SK-N-SH treated with all-trans-retinoic acid at 6 μM for 48 hours (cell line): ENCODE results near the gene CHPF.

ENCODE experiments used
- ATAC-seq: fragments of 200-7000 bp; cut with Tn5 transposase; 3 replicates; pipeline ENCODE4 v1.9.1; 2020; ENCODE audit warnings: mild to moderate bottlenecking, moderate library complexity
- BACH2 ChIP-seq: fragments of 250-450 bp; sonication (Bioruptor Pico); IDR thresholded peaks from 2 replicates; pipeline ENCODE4 v1.9.0; 2021; ENCODE audit warnings: mild to moderate bottlenecking, borderline replicate concordance
- CREB5 ChIP-seq: fragments of 250-450 bp; sonication (Bioruptor Pico); IDR thresholded peaks from 2 replicates; pipeline ENCODE4 v1.5.1; 2020; ENCODE audit warnings: low read depth, mild to moderate bottlenecking, moderate library complexity
- CSDC2 ChIP-seq: fragments of 250-450 bp; sonication (Bioruptor Pico); IDR thresholded peaks from 2 replicates; pipeline ENCODE4 v1.5.0; 2020; ENCODE audit warnings: mild to moderate bottlenecking, moderate library complexity
- ESRRG ChIP-seq: fragments of 250-450 bp; sonication (Bioruptor Pico); IDR thresholded peaks from 2 replicates; pipeline ENCODE4 v1.6.1; 2021; ENCODE audit warnings: mild to moderate bottlenecking
- GLIS3 ChIP-seq: fragments of 250-450 bp; sonication (Bioruptor Pico); IDR thresholded peaks from 2 replicates; pipeline ENCODE4 v1.5.0; 2020; ENCODE audit warnings: mild to moderate bottlenecking, moderate library complexity
- ISL1 ChIP-seq: fragments of 250-450 bp; sonication (Bioruptor Pico); IDR thresholded peaks from 2 replicates; pipeline ENCODE4 v2.1.2; 2022; ENCODE audit warnings: mild to moderate bottlenecking, moderate library complexity
- OSR1 ChIP-seq: fragments of 250-450 bp; sonication (Bioruptor Pico); IDR thresholded peaks from 2 replicates; pipeline ENCODE4 v1.8.0; 2022; ENCODE audit warnings: moderate library complexity, mild to moderate bottlenecking, inconsistent platforms
- PATZ1 ChIP-seq: fragments of 250-450 bp; sonication (Bioruptor Pico); IDR thresholded peaks from 2 replicates; pipeline ENCODE4 v1.8.0; 2020; ENCODE audit warnings: mild to moderate bottlenecking, moderate library complexity, borderline replicate concordance
- POU6F1 ChIP-seq: fragments of 250-450 bp; sonication (Bioruptor Pico); IDR thresholded peaks from 2 replicates; pipeline ENCODE4 v1.8.0; 2021; ENCODE audit warnings: low read depth, mild to moderate bottlenecking, moderate library complexity, borderline replicate concordance
- PPARA ChIP-seq: fragments of 250-450 bp; sonication (Bioruptor Pico); IDR thresholded peaks from 2 replicates; pipeline ENCODE4 v1.5.0; 2020; ENCODE audit warnings: mild to moderate bottlenecking, borderline replicate concordance
- RARB ChIP-seq: fragments of 250-450 bp; sonication (Bioruptor Pico); IDR thresholded peaks from 2 replicates; pipeline ENCODE4 v1.8.0; 2021; ENCODE audit warnings: mild to moderate bottlenecking, moderate library complexity
- SNAI2 ChIP-seq: fragments of 250-450 bp; sonication (Bioruptor Pico); IDR thresholded peaks from 2 replicates; pipeline ENCODE4 v1.5.0; 2020; ENCODE audit warnings: mild to moderate bottlenecking, moderate library complexity
- TCF4 ChIP-seq: fragments of 250-450 bp; sonication (Bioruptor Pico); IDR thresholded peaks from 2 replicates; pipeline ENCODE4 v1.8.0; 2021; ENCODE audit warnings: mild to moderate bottlenecking, moderate library complexity, borderline replicate concordance
- TOX ChIP-seq: fragments of 250-450 bp; sonication (Bioruptor Pico); IDR thresholded peaks from 2 replicates; pipeline ENCODE4 v1.8.0; 2021; ENCODE audit warnings: mild to moderate bottlenecking, moderate library complexity, borderline replicate concordance
- ZC3H10 ChIP-seq: fragments of 250-450 bp; sonication (Bioruptor Pico); IDR thresholded peaks from 2 replicates; pipeline ENCODE4 v1.5.1; 2021; ENCODE audit warnings: mild to moderate bottlenecking, moderate library complexity
- ZFP30 ChIP-seq: fragments of 450-650 bp; formaldehyde crosslinking; IDR thresholded peaks from 2 replicates; pipeline ENCODE4 v1.5.0; 2022; ENCODE audit warnings: mild to moderate bottlenecking, moderate library complexity
- ZNF565 ChIP-seq: fragments of 450-650 bp; formaldehyde crosslinking; conservative IDR thresholded peaks from 2 replicates; pipeline ENCODE4 v1.5.0; 2020; ENCODE audit warnings: low read depth, mild to moderate bottlenecking, moderate library complexity
- ZNF70 ChIP-seq: fragments of 450-650 bp; formaldehyde crosslinking; IDR thresholded peaks from 2 replicates; pipeline ENCODE4 v1.5.0; 2020; ENCODE audit warnings: mild to moderate bottlenecking, moderate library complexity
- ZNF8 ChIP-seq: fragments of 450-650 bp; formaldehyde crosslinking; IDR thresholded peaks from 2 replicates; pipeline ENCODE4 v1.5.0; 2020; ENCODE audit warnings: mild to moderate bottlenecking, moderate library complexity
- TF ChIP-seq, protein P1 (sequence below): fragments of 250-450 bp; sonication (Bioruptor Pico); IDR thresholded peaks from 2 replicates; pipeline ENCODE4 v1.5.1; 2021; ENCODE audit warnings: mild to moderate bottlenecking, moderate library complexity

CHPF gene

GRCh38 chr2:219592736-219593135, 49.1 kb upstream of the CHPF start (continued):
- TF ChIP-seq PATZ1 (no peak), POU6F1 (CRISPR knock-in tag) (no peak), CREB5 (CRISPR knock-in tag) (no peak)

DNA sequence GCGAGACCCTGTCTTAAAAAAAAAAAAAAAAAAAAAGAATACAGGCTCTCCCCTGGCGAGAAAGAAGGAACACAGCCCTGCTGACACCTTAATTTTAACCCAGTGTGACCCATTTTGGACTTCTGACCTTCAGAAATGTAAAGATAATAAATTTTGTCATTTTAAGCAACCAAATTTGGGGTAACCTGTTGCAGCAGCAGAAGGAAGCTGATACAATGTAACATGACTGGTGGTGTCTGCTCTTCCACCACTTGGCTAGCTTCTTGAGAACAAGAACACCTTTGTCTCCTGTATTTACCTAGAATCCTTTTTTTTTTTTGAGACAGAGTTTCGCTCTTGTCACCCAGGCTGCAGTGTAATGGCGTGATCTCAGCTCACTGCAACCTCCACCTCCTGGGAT, 47.5 kb upstream of the CHPF start:
- ATAC-seq: no peak
- no peak for TF ChIP-seq TOX
- no peak for TF ChIP-seq TCF4 (CRISPR knock-in tag)
- no peak for TF ChIP-seq ZNF565 (CRISPR knock-in tag)
- TF ChIP-seq, protein P1, sequence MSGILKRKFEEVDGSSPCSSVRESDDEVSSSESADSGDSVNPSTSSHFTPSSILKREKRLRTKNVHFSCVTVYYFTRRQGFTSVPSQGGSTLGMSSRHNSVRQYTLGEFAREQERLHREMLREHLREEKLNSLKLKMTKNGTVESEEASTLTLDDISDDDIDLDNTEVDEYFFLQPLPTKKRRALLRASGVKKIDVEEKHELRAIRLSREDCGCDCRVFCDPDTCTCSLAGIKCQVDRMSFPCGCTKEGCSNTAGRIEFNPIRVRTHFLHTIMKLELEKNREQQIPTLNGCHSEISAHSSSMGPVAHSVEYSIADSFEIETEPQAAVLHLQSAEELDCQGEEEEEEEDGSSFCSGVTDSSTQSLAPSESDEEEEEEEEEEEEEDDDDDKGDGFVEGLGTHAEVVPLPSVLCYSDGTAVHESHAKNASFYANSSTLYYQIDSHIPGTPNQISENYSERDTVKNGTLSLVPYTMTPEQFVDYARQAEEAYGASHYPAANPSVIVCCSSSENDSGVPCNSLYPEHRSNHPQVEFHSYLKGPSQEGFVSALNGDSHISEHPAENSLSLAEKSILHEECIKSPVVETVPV (CRISPR knock-in tag): no peak
- no peak for TF ChIP-seq ZC3H10
- no peak for TF ChIP-seq CSDC2
- TF ChIP-seq PATZ1: no peak
- TF ChIP-seq BACH2: no peak
- TF ChIP-seq POU6F1 (CRISPR knock-in tag): no peak
- no peak for TF ChIP-seq CREB5 (CRISPR knock-in tag)
- TF ChIP-seq RARB (CRISPR knock-in tag): no peak
- TF ChIP-seq GLIS3 (CRISPR knock-in tag): no peak

DNA sequence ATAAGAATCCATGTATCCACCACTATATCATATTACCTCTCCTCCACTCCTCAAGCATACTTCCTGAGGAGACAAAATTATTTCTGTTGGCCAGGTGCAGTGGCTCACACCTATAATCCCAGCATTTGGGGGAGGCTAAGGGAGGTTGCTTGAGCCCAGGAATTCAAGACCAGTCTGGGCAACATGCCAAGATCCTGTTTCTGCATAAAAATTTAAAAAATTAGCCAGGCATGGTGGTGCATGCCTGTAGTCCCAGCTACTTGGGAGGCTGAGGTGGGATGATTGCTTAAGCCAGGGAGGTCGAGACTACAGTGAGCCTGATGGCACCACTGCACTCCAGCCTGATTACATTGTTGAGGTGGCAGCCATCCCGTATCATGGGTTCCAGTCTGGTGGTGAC, 37.7 kb upstream of the CHPF start:
- no peak for ATAC-seq
- TF ChIP-seq ZC3H10 (no peak), OSR1 (CRISPR knock-in tag) (no peak), POU6F1 (CRISPR knock-in tag) (no peak), GLIS3 (CRISPR knock-in tag) (no peak), ESRRG (CRISPR knock-in tag) (no peak), TOX (no peak), CREB5 (CRISPR knock-in tag) (no peak), BACH2 (no peak), ZNF8 (CRISPR knock-in tag) (no peak), PPARA (CRISPR knock-in tag) (no peak), CSDC2 (no peak), ZFP30 (CRISPR knock-in tag) (no peak), SNAI2 (CRISPR knock-in tag) (no peak), ISL1 (no peak), ZNF565 (CRISPR knock-in tag) (no peak), ZNF70 (CRISPR knock-in tag) (no peak), RARB (CRISPR knock-in tag) (no peak)
- TF ChIP-seq, protein P1 (CRISPR knock-in tag): no peak
